NCI-H345 (cell line): ENCODE measurements around the gene CCDC179.

Experiments
- DNase-seq: peaks from one replicate; lab custom pipeline; 2025; lab: John Stamatoyannopoulos, UW

Gene CCDC179

DNA sequence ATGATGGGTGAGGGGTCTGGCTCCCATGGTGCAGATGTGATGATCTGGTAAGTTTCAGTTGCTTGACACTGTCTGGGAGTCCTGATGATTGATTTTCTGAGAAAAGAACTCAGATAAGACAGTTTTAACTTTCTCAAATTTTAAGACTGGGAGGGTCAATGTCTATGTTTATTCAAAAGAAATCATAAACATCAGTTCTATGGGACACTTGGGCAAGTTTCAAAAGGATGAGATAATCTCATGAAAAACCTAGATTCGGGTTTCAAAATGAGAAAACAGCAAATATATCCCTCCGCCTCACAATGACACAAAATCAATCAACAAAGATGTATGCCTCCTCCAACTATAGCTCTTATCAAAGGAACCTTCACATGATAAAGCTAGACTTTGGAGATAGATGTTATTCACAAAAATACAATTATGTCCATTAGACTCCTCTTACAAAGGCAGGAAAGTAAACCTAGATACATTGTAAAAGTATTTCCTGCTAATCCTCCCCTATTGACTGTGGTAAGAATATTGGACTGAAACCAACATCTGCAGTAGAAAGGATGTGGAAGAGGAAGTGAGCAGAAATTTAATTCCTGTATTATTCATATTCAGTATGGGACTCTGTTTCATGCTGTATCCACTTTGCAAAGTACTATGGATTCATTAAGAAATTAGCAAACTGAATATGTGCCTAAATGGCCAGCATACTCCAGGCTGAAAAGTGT, 52.3 kb downstream of the CCDC179 start:
- DNase-seq = no peak

DNA sequence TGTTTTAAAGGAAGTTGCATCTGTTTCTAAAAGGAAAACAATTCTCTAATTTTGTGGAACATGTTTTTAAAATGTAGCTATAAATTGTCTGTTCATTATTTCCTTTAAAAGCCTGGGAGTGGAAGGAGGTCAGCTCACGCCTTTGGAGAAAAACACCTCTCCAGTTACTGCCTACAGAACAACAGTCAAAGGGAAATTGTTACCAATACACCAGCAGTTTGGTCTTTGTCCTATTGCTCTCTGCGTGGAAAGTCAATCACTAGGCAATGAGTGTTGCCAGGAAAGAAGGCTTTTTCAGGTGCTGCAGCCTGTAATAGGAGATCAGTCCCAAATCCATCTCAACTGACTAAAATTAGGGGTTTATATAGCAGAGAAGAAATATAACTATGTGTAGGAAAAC, 52.9 kb downstream of the CCDC179 start:
- no peak for DNase-seq

GRCh38 chr11:22802861-22803260, 57.4 kb downstream of the CCDC179 start:
- DNase-seq = no peak

GRCh38 chr11:22800482-22800881, 59.8 kb downstream of the CCDC179 start:
- DNase-seq = no peak

DNA sequence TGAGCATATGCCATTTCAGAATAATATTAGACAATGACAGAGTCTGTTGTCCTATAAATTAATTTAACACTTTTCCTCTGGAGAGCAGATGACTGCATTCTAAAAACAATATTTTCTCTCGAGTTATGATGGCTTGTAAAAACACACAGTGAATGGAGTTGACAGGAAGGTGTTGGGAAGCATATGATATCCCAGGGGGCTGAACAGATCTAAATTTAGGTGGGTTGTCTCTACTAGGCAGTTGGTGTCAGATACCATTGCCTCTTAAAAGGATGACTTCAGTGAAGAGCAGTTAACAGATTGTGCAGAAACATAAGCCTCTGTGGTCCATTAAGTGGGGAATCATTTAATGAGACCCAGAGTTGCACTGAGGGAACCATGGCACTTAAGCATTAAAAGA, 61.4 kb downstream of the CCDC179 start:
- no peak for DNase-seq

- DNase-seq = no peak
These were observed 63.2 kb downstream of the CCDC179 start for GRCh38 chr11:22797047-22797446.
